Measurements from ENCODE around the gene SPTBN1.
"Not testable (repeated sequence)": the region's sequence is repeated elsewhere in the genome, so short reads cannot be mapped to it uniquely, and the experiment has no call there.

The SPTBN1 gene

DNA sequence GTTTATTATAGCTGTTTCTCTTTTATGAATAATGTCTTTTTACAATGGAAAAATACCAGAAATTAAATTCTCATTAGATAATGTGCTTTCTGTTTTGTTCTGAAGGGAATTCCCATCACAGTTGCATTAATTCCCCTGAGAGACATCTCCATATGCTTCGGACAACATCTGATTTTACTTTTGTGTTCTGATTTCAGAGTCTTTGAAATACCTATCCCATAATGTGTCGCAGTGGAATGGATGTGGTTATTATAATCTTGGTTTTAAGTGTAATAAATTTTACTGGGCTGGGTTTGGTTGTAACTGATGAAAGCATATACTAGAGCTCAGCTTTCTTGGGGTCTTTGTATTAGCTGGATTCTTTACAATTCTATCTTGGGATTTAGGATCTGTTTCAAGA is 12.5 kb downstream of the SPTBN1 start:
- DNase-seq (ENCODE audit: low read depth in 1 of 2, low spot score in 1 of 2) = no peak

DNA sequence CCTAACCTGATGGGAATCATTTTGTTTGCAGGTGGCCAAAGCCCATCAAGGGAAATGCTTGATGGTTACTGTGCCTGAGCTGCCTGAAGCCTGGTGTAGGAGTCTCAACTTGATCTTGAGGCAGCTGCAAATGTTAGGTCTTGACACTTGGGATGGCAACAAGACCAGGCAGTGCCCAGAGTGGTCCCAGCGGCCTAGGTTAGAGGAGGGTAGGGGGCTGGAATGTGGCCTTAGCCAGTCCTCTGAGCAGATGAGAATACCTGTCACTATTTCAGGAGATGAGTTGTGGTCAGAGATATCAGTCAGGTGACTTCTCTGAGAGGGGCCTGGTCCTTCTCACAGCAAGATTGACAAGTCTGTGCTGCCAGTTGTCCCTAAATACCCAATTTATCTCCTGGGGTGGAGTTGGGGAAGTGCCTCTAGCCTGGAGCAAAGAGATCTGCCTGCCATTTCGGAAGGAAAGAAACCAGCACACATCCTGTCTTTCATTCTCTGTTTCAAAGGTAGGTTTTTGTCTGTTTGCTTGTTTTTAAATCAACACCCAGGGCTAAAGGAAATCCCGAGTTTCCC is 13.4 kb downstream of the SPTBN1 start:
- no peak for DNase-seq (ENCODE audit: low read depth in 1 of 2, low spot score in 1 of 2)

DNA sequence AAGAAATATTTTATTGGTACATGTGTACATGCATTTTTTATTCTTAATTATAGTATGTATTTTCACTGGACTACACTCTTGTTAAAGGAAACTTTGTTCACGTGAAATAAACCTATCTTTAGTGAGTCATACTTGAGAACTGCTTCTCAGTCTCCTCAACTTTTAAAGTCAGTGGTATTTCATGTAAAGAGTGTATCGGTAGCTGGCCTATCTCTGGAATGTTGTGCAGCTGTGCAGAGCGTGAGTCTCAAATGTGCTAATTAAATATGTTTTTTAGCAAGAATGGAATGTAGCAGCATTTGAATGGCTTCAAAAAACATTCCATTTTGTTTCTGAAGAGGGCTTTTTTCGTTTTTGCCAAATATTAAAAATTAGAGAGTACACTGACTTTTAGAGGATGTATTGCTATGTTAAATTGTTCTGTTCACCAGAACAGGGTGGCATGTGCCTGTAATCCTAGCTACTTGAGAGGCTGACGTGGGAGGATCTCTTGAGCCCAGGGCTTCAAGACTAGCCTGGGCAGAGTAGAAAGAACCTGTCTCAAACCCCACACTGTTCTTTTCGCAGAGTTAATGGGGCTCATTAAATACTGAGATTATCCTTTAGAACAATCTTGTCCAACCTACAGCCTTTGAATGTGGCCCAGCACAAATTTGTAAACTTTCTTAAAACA is 14.3 kb downstream of the SPTBN1 start:
- no peak for DNase-seq (ENCODE audit: low read depth in 1 of 2, low spot score in 1 of 2)

DNA sequence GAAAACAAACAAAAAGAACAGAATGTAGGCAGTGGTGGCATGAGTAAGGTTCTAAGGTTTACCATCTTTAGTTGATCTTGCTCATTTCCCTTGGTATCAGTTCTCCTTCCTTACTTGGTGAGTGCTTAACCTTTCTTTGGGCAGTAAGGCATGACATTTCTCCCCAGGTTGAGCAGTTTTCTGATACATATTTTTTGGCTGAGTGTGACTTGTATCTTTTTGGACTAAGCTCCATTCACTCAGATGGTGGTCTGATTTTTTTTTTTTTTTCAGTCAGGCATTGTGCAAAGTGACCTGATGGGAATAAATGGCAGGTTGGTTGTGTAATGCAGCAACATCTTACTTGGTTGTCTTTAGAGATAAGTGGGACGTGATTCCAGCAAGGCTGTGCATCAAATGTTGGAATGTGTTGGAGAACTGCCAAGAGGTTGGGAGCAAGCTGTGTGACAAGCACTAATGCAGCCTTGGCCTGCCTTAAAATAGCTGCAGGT is 15.1 kb downstream of the SPTBN1 start:
- DNase-seq (ENCODE audit: low read depth in 1 of 2, low spot score in 1 of 2) = no peak

DNA sequence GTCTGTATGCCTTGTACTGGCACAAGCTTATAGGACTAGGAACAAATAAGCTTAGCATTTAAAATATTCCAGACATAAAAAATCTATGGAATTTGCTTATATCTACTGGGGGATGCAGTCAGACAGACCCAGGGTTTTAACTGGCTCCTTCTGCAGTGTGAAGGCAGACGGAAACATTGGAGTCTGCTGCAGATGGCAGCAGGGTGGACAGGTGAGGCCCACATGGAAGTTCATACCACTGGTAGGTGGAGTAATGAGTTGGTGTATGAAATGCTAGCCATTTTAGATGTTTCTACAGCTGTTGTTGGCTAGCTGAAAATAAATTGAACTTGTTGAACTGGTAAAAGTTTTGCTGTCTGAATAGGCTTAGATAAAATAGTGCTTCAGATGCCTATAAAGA is 17.7 kb downstream of the SPTBN1 start:
- DNase-seq (ENCODE audit: low read depth in 1 of 2, low spot score in 1 of 2) = no peak

DNA sequence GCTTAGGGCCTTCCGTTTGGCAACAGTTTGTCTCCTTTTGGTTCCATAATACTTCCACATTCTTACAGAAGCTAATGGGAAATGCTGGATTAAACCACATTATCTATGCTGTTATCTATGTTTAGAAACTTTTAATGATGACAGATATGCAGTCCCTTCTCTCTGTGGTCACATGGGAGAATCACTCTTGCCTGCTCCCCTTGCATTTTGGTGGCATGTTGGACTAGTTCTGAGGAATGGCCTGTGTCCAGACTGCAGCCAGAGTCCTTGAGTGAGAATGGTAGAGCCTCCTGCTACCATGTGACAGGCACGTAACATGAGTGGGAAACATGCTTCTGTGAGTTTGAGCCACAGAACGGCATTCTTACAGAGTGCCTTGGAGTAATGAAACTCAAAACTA is 19.2 kb downstream of the SPTBN1 start:
- no peak for DNase-seq (ENCODE audit: low read depth in 1 of 2, low spot score in 1 of 2)

DNA sequence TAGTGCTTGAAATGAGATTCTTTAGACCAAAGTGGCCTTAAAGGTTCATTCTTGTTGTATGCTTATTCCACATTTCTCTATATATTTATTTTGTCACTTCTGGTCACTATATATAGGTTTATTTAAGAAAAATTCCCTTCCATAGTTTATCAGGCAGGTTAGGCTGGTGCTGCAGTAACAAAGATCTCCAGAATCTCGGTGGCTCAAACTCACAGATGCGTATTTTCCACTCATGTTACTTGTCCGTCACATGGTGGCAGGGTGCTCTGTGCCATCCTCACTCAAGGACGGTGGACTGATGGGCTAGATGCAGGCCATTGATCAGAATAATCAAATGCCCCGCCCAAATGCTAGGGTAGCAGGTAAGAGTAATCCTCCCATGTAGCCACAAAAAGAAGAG is 19.8 kb downstream of the SPTBN1 start:
- no peak for DNase-seq (ENCODE audit: low read depth in 1 of 2, low spot score in 1 of 2)

DNA sequence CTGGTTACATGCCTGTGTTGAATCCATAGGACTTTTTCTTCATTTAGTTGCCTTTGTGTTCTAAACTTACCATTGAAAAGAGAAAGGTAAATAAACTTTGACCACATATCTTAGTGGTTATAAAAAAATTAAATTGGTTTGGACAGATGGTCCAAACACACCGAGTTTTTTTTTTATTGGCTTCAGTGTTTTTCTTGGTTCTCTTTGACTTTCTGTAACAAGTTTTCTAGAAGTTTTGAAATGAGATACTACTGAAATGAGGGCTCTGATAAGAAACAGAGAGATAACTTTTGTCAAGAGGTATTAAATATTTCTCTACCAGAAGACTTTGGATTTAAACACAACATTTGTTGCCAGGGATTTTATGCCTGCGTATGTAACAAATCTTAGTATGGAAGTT is 20.7 kb downstream of the SPTBN1 start:
- DNase-seq (ENCODE audit: low read depth in 1 of 2, low spot score in 1 of 2) = no peak

DNA sequence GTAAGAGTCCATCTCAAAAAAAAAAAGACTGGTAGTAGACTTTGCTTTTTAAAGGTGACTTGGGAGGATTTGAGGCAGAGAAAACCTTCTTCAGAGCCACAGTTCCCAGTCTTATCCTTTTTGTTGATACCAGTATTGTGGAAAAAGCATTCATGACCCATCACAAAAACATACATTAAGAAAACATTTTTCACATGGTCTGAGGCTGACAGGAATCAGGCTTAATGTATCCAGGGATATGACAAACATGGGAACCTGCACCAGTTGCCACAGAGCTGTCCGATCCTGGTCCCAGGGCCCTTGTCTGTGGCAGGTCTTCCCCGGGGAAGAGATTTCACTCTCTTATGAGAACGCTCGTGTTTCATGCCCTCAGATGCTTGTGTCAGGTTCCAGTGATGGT is 21.8 kb downstream of the SPTBN1 start:
- DNase-seq (ENCODE audit: low read depth in 1 of 2, low spot score in 1 of 2) = no peak

DNA sequence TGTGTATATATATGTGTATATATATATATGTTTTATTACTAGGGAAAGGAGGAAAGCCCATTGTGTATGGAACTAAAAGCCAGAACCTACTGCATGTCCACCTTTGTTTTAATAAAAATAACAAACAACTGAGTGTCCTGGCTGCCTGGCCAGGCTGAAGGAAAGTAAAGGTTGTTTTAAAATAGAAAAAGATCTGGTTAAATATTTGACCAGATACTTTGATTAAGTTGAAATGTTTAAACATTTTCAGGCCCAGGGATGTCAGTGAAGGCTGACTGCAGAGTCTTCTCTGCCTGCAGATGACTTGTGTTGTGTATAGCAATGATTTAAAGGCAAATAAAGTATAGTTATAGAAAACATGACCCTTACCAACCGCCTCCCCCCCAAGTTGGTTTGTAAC is 22.8 kb downstream of the SPTBN1 start:
- DNase-seq (ENCODE audit: low read depth in 1 of 2, low spot score in 1 of 2) = no peak

DNA sequence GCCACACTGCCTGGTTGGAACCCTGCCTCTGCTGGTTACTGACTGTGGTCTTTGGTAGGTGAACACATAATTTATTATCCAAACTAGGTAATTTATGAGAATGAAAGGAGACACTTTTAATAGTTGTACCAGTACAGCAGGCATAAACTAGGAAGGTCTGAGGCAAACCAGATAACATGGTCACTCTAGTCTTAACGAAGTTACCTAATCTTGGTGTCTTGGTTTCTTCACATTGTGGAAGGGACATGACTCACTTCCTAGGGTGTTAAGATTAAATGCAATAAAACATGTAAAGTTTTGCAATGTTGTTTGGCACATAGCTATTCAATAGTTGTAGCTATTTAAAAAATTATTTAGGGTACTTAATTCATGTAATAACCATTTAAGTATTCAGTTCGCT is 23.3 kb downstream of the SPTBN1 start:
- no peak for DNase-seq (ENCODE audit: low read depth in 1 of 2, low spot score in 1 of 2)

DNA sequence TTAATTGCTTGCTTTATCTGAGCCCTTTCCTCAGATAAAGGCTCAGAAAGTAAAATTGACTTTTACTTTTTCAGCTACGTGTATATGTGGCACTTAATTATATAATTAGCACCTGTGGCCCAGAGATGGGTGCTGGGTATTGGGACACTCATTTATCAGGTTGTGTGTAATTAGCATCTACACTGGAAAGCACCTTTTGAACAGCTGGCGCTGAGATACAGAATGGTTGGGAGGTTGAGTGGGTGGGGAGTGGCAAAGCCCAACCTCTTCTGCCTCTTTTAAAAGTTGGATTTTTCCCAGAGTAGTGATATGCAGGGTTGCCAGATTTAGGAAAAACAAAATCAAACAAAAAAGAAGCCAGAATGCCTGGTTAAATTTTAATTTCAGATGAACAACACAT is 23.9 kb downstream of the SPTBN1 start:
- DNase-seq (ENCODE audit: low read depth in 1 of 2, low spot score in 1 of 2) = no peak

DNA sequence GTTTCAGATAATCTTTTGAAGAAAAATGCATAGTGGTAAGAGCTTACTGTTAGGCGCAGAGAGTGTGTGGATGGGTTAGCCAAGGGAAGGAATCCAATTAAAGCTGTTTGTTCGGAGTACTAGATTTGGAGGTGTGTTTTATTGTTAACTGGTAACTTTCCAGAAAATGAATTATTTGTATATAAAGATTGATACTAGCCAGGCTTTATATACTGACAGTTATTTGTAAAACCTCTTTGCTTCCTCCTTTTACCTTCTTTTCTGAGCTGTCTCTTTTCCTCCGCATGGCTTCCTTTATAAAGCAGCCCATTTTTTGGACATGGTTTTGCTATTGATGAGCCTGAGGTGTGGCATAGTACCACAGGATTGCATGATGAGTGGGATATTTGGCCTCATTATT is 25.6 kb downstream of the SPTBN1 start:
- DNase-seq (ENCODE audit: low read depth in 1 of 2, low spot score in 1 of 2) = no peak

DNA sequence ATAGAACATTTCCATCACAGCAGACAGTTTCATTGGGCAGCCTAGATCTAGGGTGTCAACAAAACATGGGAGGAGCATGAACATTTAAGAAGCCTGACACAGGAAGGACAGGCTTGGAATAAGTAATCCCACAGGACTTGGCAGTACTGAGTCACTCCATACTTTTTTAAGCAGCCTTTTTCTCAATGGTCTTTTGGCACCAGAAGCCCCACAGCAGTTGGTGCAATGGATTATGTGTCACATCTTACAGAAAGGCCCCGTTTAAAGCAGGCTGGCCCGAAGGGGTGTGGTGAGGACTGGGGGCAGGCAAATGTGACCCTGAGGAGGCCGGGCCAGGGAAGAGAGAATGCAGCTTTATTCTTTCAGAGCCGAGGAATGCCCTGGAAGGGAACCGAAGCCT is 26.6 kb downstream of the SPTBN1 start:
- DNase-seq (ENCODE audit: low read depth in 1 of 2, low spot score in 1 of 2) = no peak

DNA sequence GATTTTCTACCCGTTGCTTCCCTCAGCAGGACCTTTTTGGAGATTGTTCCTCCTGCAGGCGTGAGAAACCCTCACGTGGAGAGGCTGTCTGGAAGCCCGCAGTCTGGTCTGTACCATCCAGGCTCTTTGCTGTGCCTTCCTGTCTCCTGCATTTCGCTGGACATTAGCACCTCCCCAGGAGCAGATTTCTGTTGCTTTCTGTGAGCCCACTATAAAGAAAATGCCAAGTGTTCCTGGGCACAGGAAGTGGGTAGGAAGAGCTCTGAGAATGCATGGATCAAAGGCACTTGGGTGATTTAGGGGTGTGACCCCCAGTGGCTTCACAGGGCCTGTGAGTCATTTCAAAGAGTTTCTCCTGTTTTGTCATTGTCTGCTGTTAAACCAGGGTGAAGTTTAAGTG is 27.3 kb downstream of the SPTBN1 start:
- no peak for DNase-seq (ENCODE audit: low read depth in 1 of 2, low spot score in 1 of 2)

DNA sequence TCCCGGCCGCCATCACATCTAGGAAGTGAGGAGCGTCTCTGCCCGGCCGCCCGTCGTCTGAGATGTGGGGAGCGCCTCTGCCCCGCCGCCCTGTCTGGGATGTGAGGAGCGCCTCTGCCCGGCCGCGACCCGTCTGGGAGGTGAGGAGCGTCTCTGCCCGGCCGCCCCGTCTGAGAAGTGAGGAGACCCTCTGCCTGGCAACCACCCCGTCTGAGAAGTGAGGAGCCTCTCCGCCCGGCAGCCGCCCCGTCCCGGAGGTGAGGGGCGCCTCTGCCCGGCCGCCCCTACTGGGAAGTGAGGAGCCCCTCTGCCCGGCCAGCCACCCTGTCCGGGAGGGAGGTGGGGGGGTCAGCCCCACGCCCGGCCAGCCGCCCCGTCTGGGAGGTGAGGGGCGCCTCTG is 29.6 kb downstream of the SPTBN1 start:
- DNase-seq (ENCODE audit: low read depth in 1 of 2, low spot score in 1 of 2) = not testable (repeated sequence)

DNA sequence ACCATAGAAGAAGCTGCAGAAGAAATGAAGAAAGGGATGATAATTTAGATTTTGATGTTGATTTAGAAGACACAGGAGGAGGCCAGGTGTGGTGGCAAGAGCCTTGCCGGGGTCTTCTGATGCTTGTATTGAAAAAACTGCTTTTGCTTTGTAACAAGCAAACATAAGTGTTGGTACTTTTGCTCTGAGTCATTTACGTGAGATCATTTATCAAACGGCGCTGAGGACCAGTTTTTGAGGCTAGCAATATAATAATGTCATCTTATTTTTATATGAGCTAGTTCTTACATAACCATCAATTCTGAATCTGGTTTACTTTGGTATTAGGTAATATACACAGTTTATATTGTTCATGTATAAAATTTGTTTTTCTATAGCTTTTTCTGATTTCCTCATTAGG is 30.6 kb downstream of the SPTBN1 start:
- DNase-seq (ENCODE audit: low read depth in 1 of 2, low spot score in 1 of 2) = no peak

DNA sequence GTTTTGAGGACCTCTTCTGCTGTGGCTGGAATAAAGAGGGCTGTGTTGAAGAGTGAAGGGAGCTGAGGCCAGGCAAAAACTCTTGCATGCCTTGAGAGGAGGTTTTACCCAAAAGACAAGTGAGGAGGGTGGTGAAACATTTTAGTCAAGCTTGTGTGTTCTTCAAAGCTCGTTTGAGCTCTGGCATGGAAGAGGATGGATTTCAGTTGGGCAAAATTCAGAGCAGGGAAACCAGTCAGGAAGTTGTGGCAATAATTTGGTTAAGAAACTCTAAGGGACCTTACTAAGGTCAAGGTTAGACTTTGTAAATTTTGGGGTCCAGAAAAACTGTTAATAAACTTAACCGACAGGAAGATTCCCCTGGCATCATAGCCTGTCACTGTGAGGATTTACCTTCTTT is 34.7 kb downstream of the SPTBN1 start:
- DNase-seq (ENCODE audit: low read depth in 1 of 2, low spot score in 1 of 2) = no peak

DNA sequence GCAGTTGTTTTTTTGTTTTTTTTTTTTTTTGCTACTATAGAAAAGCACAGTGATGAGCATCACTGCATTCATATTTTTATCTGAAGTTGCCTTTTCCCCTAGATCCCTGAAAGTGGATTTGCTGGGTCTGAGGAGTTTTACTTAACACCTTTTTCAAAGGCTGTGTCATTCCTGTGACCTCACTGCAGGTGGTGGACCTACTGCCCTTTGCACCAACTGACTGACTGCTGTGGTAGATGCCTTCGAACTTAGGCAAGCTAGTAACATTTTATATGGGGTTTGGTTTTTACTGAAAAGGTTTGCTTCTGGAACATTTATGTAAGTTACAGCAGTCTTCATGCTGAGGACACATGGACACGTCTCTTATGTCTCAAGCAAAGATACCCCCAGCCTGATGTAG is 36.2 kb downstream of the SPTBN1 start:
- DNase-seq (ENCODE audit: low read depth in 1 of 2, low spot score in 1 of 2) = no peak

DNA sequence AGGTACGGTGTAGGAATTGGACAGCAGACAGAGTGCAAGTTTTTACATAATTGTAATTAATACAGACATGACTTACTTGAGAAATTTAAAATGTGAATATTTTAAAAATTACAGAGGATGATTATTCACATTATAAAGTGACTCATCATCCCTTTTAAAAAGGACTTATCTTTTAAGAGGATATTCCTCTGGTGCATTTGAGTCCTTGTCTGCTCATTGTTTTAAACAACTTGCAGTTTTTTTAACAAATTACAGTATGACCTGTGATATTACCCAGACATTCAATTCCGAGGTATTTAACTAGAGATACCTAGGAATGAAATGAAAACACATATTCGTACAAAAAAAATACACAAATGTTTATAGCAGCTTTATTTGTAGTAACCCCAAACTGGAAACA is 38.0 kb downstream of the SPTBN1 start:
- DNase-seq (ENCODE audit: low read depth in 1 of 2, low spot score in 1 of 2) = no peak

DNA sequence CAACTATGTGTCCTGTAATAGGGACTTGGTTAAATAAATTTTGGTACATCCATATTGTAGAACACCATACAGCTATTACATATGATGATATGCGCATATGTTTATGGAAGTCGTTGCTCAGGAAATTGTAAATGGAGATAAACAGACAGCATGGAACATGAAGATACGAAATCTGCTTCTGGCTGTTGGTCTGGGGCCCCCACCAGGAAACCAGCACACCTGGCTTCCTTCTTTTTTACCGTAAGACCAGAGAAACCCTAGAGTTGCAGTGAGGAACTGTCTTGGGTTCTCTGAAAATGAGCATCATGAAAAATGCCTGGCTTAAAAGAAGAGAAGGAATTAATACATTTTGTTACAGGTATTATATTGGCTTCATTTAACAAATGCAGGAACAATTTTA is 40.8 kb downstream of the SPTBN1 start:
- DNase-seq (ENCODE audit: low read depth in 1 of 2, low spot score in 1 of 2) = no peak

DNA sequence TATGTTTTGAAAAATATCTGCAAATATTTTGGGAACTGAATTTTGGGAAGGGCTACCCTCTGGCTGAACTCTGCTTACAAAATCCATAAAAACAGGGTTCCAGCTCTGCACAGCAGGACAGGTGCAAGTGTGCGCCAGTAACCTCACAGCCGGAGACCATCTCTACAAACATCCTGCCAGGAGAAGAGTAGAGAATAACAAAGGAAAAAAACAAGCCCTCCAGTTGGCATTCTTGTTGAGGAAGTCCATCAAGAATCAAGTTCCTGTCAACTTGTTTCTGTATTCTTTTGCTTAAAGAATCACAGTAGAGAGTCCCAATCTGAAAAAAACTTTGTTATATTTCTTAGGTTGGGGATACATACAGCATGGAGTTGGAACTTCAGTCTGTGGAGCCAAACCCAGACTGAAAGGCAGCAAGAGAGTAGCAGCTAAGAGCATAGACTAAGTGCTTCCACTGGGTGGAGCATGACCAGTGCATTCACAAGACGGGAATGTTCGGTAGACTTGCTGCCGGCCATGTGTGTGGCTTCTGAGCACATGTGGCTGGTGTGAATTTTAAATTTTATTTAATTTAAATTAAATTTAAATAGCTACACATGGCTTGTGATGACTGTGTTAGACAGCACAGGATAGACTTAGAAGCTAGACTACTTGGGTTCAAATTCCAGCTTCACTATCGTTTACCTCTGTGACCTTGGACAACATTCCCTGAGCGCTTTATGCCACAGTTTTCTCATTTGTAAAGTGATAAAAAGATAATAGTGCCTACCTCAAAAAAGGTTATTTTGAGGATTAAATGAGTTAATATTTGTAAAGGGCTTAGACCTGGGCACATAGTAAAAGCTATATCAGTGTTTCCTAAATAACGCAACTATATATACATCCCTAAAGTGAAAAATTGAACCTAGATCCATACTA is 41.9 kb downstream of the SPTBN1 start:
- no peak for DNase-seq (ENCODE audit: low read depth in 1 of 2, low spot score in 1 of 2)

Measured in activated T-helper 1 cell treated with anti-CD3 and anti-CD28 coated beads, Interleukin-2, amount 50 U/mL, for 16 hours (primary cell).